DND-41 (cell line): ENCODE data around the gene ZDHHC13.

ENCODE experiments used
- CTCF ChIP-seq: IDR thresholded peaks from 2 replicates; pipeline ENCODE4 v1.5.1; 2012; ENCODE audit warnings: borderline replicate concordance, low read length, moderate library complexity, mild to moderate bottlenecking; ENCODE audit not compliant: poor library complexity, severe bottlenecking; ENCODE audit errors: extremely low read depth
- EZH2 ChIP-seq: IDR thresholded peaks from 3 replicates; pipeline ENCODE4 v1.6.1; 2012; ENCODE audit warnings: borderline replicate concordance, low read depth, mild to moderate bottlenecking, moderate library complexity, low read length, inconsistent platforms; ENCODE audit not compliant: severe bottlenecking

GRCh38 chr11:19100885-19101284 lies 16.1 kb upstream of the ZDHHC13 start:
- no peak for TF ChIP-seq CTCF
- no peak for TF ChIP-seq EZH2
